Superior temporal gyrus (tissue), 1 donor: ENCODE data around the gene SLC33A1.
"Not testable (repeated sequence)": the region's sequence is repeated elsewhere in the genome, so short reads cannot be mapped to it uniquely, and the experiment has no call there.

Source experiments
- DNase-seq: peaks from one replicate; pipeline ENCODE4 v3.0.0-alpha.2; 2016; ENCODE audit errors: extremely low spot score

Gene SLC33A1

DNA sequence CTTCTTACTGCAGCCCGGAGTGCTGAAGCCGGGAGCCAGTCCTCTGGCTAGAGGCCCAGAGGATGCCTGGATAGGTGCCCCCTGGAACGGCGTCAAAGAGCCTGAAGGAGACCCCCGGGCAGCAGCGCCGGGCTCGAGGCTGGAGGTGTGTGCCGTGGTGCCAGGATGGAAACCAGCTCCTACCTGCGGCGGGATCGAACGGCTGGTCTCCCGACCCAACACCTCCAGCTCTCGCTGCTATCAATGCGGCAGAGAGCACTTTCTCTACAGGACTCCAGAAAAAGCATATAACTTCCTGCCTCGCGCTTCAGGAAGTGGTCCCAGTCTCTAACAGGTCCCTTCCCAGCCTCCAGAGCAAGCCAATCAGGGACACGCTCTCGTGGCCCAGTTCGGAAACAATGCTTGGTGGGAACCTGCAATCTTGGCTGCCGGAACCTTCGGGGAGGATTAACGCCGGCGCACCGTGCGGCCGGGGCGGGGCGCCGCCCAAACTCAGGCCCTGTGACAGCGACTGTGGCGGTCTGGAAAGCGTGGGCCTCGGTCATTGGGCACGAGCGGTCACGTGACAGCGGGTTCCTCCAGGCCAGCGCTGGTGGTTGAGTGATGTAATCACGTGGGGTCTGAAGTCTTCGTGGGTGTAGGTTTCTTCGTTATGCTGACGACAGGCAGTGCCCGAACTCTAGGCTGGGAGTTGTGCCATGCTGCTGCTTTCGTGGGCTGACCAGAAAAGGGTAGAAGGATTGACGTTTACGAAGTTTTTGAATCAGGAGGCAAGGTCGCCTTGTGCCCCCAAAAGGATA is at the start of gene SLC33A1:
Gene SLC33A1 (minus strand): TSS at position 287 of the 800 bp plus-strand sequence. CDS start 430 bp downstream, outside the sequence.
- DNase-seq, result peak; percentile 99

DNA sequence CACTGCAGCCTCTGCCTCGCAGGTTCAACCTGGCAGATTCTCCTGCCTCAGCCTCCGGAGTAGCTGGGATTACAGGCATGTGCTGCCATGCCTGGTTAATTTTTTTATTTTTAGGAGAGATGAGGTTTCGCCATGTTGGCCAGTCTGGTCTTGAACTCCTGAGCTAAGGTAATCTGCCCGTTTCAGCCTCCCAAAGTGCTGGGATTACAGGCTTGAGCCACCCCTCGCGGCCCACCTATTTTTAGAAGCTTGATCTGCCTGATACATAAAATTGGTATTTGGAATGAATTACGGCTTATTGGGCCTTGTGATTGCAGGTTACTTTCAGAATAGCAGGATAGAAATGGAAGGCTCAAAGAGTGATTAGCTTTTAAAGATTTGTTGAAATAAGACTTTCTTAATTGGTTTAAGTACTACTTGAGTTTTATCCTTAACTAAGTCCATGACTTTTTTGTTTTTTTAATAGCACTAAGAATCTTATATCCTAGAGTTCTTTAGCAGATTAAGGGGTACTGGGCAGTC is 41.2 kb upstream of the SLC33A1 start:
- no peak for DNase-seq

GRCh38 chr3:155891321-155891720 is 37.1 kb upstream of the SLC33A1 start:
- DNase-seq, result no peak

GRCh38 chr3:155890671-155891190 is 36.5 kb upstream of the SLC33A1 start:
- DNase-seq, result no peak

DNA sequence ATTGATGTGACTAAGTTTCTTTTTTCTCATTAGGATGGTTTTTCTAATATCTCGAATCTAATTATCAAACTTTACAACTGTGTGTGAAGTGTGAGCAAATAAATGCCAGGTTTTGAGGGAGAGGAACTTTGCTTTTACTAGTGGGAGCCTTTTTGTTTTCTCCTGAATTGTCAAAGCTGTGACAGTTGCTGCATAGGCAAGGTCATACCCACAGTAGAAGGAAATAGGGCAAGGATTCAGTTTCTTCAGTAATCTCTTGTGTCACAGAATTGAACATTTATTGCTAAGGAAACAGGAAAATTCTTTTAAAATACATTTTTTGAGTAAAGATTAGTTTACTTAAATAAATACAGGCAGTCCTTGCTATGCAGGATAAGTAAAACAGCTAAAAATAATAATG is 35.7 kb upstream of the SLC33A1 start:
- DNase-seq, result no peak

GRCh38 chr3:155889212-155889611 is 35.0 kb upstream of the SLC33A1 start:
- no peak for DNase-seq

- DNase-seq, result no peak
Measured at GRCh38 chr3:155886915-155887314, 32.7 kb upstream of the SLC33A1 start.

GRCh38 chr3:155886348-155886747 is 32.1 kb upstream of the SLC33A1 start:
- DNase-seq, result not testable (repeated sequence)

DNA sequence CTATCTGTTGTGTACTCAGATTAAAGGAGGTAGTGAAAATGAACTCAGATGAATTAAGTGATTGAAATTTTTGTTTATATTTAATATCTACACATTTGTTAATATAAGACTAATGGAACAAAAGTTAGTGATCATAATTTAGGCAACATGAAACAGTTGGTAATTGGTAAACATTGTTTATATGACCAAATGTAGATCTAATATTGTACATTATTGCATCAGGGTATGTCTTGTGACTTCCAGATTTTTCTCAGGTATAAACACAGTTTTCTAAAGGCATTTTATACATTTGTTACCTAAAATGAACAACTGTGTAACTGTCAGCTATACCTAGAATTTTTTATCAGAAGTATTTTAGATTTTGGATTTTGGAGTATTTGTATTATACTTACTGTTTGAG is 31.1 kb upstream of the SLC33A1 start:
- DNase-seq, result no peak

DNA sequence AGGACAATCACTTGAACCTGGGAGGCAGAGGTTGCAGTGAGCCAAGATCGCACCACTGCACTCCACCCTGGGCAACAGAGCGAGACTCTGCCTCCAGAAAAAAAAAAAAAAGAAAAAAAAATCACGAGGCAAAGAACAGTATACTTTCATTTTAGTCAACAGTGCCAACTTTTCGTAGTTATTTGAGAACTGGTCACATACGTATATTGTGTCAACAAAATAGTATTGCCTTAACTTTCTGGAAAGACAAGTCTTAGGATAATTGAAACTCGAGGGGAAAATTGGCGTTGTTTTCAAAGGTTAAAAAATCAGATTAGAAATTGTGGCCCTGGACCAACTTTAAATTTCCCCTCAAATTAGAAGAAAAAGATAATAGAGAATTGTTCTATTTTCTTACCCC is 30.1 kb upstream of the SLC33A1 start:
- DNase-seq, result no peak

GRCh38 chr3:155880286-155880685 is 26.1 kb upstream of the SLC33A1 start:
- DNase-seq, result no peak

- DNase-seq, result no peak
Measured at GRCh38 chr3:155876503-155876902, 22.3 kb upstream of the SLC33A1 start.

GRCh38 chr3:155876037-155876436 is 21.8 kb upstream of the SLC33A1 start:
- no peak for DNase-seq

DNA sequence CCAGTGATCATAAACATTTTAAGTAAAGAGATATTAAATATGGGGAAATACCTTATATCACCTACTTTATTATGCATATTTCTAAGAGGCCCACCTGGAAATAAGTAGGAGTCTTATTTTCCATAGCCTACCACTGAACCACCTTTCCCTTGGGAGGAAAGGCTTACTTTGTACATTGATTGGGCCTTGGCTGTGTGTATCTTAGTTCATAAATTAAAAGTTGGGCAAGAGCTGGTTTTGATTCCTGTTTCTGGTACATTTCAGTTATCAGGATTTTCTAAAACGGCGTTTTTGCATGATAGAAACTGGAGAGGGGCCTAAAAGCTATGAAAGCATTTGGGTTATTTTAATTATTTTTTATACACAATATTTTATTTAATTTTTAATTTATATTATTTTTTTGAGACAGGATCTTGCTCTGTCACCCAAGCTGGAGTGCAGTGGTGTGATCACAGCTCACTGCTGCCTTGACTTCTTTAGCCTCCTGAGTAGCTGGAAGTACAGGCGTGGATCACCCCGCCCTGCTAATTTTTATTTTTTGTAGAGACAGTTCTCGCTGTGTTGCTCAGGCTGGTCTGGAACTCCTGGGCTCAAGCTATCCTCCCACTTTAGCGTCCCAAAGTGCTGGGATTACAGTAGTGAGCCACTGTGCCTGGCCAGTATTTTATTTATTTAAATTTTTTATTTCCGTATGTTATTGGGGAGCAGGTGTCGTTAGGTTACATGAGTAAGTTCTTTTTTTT is 18.8 kb upstream of the SLC33A1 start:
- DNase-seq, result no peak

- no peak for DNase-seq
Measured at GRCh38 chr3:155871746-155872158, 17.5 kb upstream of the SLC33A1 start.

DNA sequence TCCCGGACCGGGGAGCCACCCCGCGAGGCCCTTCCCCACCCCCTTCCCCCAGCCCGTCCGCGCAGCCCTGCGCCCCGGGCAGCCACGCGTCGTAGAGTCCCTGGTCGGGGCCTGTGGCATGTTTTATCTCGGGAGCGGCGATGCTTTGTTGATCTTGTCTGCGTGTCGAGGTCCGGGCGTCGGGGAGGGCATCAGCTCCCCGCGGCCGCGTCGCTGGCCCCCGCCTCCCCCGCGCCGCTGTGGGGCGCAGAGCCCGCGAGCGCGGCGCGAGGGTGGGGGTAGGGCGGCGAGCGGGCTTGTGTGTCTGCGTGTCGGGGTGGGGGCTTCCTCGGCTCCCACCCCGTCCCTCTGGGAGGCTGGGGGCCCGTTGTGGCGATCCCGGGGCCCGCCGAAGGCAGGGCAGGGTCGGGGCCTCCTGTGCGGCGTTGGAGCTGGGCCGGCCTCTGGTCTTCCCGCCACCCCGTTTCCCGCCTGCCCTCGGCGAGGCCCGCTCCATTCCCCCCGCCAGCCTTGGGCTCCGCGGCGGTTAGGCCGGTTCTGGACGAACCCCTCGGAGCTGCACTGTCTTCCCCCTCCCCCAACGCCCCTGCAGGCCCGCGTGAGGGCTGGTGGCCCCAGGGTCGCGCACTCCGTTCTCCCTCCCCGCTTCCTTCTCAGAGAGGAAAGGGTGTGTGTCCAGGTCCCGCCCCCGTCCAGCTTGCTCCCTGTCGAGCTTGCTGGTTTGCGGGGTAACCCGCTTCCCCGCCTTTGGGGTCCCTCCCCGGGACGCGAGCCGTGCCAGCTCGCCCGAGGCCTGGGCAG is 16.9 kb upstream of the SLC33A1 start:
- no peak for DNase-seq

GRCh38 chr3:155870133-155870944 is 16.1 kb upstream of the SLC33A1 start, which contains the start of gene GMPS:
Gene GMPS (plus strand): TSS chr3:155870650. CDS start chr3:155870871, 221 bp downstream.
- DNase-seq, result peak; percentile 91

GRCh38 chr3:155869691-155870090 is 15.5 kb upstream of the SLC33A1 start:
- no peak for DNase-seq

- no peak for DNase-seq
Measured at GRCh38 chr3:155863072-155863784, 9.0 kb upstream of the SLC33A1 start.
